Measurements from ENCODE around the gene CD48.
"Not testable (repeated sequence)": the region's sequence is repeated elsewhere in the genome, so short reads cannot be mapped to it uniquely, and the experiment has no call there.

CD48 gene

DNA sequence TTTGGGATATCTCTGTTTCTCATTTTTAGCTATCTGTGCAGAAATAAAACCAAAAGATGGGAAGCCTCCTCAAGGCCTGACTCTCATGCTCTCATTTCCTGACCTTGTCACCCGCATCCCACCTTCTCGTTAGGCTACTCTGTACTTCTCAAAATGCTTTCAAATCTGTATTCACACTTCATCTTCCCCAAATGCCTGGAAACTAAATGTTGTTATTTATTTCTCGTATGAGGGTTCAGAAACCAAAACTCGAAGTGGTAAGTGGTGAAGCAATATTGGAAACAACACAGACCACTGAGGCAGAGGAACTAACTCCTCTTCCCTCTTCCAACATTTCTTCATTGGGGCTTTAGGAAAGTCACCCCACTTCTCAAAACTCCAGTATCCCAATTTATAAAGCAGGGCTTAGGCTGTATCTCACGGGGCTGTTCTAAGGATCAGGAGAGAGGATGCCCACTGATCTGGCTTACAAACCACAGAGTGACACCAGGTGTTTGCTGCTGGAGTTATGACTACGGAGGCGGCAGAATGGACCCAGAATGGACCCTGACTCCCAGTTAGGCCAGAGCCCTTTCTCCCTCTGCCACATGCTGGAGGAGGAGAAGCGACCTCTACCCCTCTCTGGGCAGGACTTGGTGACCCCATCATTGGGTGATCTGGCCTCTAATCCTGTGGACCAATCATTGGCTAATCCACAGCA lies 31.0 kb upstream of the CD48 start:
- DNase-seq, result no peak
- no peak overlapping the region for H3K27ac ChIP-seq (ENCODE audit: insufficient read depth, low read length, poor library complexity, severe bottlenecking)
- no peaks in the 10 kb centered on the region for H3K36me3 ChIP-seq (ENCODE audit: control insufficient read depth, insufficient read depth, low read length)
- H3K4me3 ChIP-seq (ENCODE audit: insufficient read depth, low read depth, low read length, poor library complexity, severe bottlenecking), result no peak overlapping the region
- H3K4me1 ChIP-seq (ENCODE audit: control insufficient read depth, insufficient read depth, low read length, poor library complexity, severe bottlenecking), result no peaks in the 10 kb centered on the region
- H3K27me3 ChIP-seq (replicated peaks; ENCODE audit: control insufficient read depth, insufficient read depth, low read length, poor library complexity, severe bottlenecking), result no peaks in the 10 kb centered on the region
- no peaks in the 10 kb centered on the region for H3K9me3 ChIP-seq (ENCODE audit: control insufficient read depth, low read length)

DNA sequence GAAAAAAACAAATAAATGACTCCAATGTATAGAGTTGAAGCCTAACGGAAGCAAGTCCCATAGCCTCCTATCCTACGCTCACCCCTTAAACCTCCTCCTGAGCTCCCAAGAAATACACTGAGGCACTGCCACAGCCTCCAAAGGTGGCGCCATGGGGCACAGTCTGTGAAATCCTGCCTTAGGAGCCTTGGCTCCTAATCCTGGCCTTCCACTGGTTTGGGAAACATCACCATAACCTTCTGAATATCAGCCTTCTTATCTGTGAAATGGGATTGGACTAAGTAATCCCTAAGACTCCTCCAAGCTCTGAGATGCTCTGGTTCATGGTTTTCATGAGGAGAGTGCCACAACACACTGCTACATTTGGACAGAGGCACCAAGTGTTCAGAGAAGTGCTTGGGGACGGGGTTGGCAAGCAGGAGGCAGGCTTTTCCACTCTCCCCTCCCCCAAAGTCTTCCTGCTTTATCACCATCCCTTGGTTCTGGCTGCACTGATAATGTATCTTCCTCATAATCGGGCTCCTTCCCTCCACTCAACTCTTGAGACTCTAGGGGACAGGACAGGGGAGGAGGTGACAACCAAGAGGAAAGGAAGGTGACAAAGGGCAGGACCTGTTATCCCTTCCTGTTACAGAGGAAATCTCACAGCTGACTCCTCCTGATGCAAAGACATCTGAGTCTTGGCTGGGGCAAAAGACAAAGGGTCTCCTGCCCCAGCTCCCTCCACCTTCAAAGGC lies 30.2 kb upstream of the CD48 start:
- no peak overlapping the region for H3K4me3 ChIP-seq (ENCODE audit: insufficient read depth, low read depth, low read length, poor library complexity, severe bottlenecking)
- H3K36me3 ChIP-seq (ENCODE audit: control insufficient read depth, insufficient read depth, low read length), result no peaks in the 10 kb centered on the region
- no peaks in the 10 kb centered on the region for H3K9me3 ChIP-seq (ENCODE audit: control insufficient read depth, low read length)
- H3K27ac ChIP-seq (ENCODE audit: insufficient read depth, low read length, poor library complexity, severe bottlenecking), result no peak overlapping the region
- no peak for DNase-seq
- no peaks in the 10 kb centered on the region for H3K27me3 ChIP-seq (replicated peaks; ENCODE audit: control insufficient read depth, insufficient read depth, low read length, poor library complexity, severe bottlenecking)
- H3K4me1 ChIP-seq (ENCODE audit: control insufficient read depth, insufficient read depth, low read length, poor library complexity, severe bottlenecking), result no peaks in the 10 kb centered on the region

DNA sequence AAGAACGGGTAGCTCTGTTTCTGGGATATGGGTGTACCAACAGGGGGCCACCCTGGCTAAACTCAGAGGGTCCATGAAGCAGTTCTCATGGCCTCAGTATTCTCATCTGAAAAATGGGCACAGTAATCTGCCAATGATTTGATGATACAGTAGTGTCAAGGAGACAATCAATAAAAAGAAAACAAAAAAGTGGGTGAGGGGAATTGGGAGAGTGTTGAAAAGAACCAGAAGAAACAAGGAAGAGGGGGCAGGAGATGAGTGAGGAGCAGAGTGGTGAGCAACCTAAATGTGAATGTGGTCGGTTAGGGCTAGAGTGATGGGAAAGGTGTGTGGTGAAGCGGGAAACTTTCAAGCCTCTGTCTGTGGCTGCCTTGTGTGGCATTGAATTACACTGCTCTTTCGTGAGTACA lies 29.5 kb upstream of the CD48 start:
- no peaks in the 10 kb centered on the region for H3K9me3 ChIP-seq (ENCODE audit: control insufficient read depth, low read length)
- H3K4me3 ChIP-seq (ENCODE audit: insufficient read depth, low read depth, low read length, poor library complexity, severe bottlenecking), result no peak overlapping the region
- H3K36me3 ChIP-seq (ENCODE audit: control insufficient read depth, insufficient read depth, low read length), result no peaks in the 10 kb centered on the region
- no peaks in the 10 kb centered on the region for H3K27me3 ChIP-seq (replicated peaks; ENCODE audit: control insufficient read depth, insufficient read depth, low read length, poor library complexity, severe bottlenecking)
- no peak overlapping the region for H3K27ac ChIP-seq (ENCODE audit: insufficient read depth, low read length, poor library complexity, severe bottlenecking)
- DNase-seq, result no peak
- no peaks in the 10 kb centered on the region for H3K4me1 ChIP-seq (ENCODE audit: control insufficient read depth, insufficient read depth, low read length, poor library complexity, severe bottlenecking)

DNA sequence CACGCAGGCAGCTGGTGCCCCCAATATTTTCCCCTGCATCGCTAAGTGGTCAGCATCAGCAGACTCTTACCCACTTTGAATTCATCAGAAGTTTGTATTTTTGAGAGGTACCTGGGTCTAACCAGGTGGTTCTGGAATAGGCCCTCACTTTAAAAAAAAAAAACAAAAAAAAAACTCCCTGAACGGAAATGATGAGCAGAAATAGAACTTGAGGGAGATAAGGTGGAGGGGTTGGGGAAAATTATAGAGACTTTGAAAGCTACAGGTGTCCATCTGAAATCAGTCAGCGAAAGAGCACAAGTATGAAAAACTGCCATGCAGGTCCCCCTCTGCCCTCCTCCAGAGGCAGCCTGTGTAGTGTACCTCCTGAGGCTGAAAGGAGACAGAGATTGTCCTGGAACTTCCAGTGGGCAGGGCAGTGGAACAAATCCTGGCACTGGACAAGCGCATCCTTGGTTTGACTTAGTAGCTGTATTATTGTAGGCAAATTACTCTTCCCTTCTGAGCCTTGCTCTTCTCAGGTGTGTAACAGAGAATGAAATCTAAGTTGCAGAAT lies 28.6 kb upstream of the CD48 start:
- H3K9me3 ChIP-seq (ENCODE audit: control insufficient read depth, low read length), result no peaks in the 10 kb centered on the region
- no peak overlapping the region for H3K27ac ChIP-seq (ENCODE audit: insufficient read depth, low read length, poor library complexity, severe bottlenecking)
- H3K36me3 ChIP-seq (ENCODE audit: control insufficient read depth, insufficient read depth, low read length), result no peaks in the 10 kb centered on the region
- DNase-seq, result no peak
- H3K4me3 ChIP-seq (ENCODE audit: insufficient read depth, low read depth, low read length, poor library complexity, severe bottlenecking), result no peak overlapping the region
- H3K27me3 ChIP-seq (replicated peaks; ENCODE audit: control insufficient read depth, insufficient read depth, low read length, poor library complexity, severe bottlenecking), result no peaks in the 10 kb centered on the region
- H3K4me1 ChIP-seq (ENCODE audit: control insufficient read depth, insufficient read depth, low read length, poor library complexity, severe bottlenecking), result no peaks in the 10 kb centered on the region

DNA sequence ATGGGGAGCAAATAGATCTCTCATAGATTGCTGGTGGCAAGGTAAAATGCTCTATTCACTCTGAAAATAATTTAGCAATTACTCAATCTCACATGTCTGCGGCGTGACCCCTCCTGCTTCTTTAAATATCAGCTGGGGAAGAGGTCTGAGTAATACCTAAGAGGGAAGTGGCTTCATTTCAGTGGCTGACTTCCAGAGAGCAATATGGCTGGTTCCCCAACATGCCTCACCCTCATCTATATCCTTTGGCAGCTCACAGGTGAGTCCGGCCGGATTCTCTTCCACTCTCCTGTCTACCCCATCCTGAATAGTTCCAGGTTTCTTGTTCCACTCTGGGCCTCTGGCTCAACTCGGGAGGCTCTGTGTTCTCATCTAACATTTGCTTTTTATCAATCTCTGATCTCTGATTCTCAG lies 27.5 kb upstream of the CD48 start, which contains the start of gene SLAMF7:
Gene SLAMF7 (plus strand): TSS at position 150 of the 414 bp plus-strand sequence. CDS start 55 bp downstream, at position 205.
- peak in 1 of 3 donors; percentile 20 for DNase-seq
- Histone ChIP-seq H3K9me3 (ENCODE audit: control insufficient read depth, low read length) (no peaks in the 10 kb centered on the region), H3K4me1 (ENCODE audit: control insufficient read depth, insufficient read depth, low read length, poor library complexity, severe bottlenecking) (no peaks in the 10 kb centered on the region), H3K27me3 (replicated peaks; ENCODE audit: control insufficient read depth, insufficient read depth, low read length, poor library complexity, severe bottlenecking) (no peaks in the 10 kb centered on the region), H3K27ac (ENCODE audit: insufficient read depth, low read length, poor library complexity, severe bottlenecking) (no peak within 1 kb of the TSS), H3K4me3 (ENCODE audit: insufficient read depth, low read depth, low read length, poor library complexity, severe bottlenecking) (no peak within 1 kb of the TSS), H3K36me3 (ENCODE audit: control insufficient read depth, insufficient read depth, low read length) (no peaks in the 10 kb centered on the region)

DNA sequence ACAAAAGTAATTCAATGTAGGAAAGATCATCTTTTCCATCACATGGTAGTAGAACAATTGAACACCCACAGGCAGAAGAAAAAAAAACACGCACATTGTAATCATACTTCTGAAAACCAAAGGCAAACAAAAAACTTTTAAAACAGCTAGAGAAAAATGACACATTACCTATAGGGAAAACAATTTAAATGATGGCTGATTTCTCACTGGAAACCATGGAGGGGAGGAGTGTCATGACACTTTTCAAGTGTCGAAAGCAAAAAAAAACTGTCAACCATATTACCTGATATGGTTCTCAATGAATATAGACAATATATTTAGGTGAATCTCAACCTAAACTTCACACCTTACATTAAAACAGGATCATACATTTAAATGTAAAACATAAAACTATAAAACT lies 26.6 kb upstream of the CD48 start:
- no peaks in the 10 kb centered on the region for H3K36me3 ChIP-seq (ENCODE audit: control insufficient read depth, insufficient read depth, low read length)
- no peak overlapping the region for H3K27ac ChIP-seq (ENCODE audit: insufficient read depth, low read length, poor library complexity, severe bottlenecking)
- H3K9me3 ChIP-seq (ENCODE audit: control insufficient read depth, low read length), result no peaks in the 10 kb centered on the region
- peaks cover 5% of the 10 kb centered on the region for H3K4me1 ChIP-seq (ENCODE audit: control insufficient read depth, insufficient read depth, low read length, poor library complexity, severe bottlenecking)
- no peak for DNase-seq
- H3K27me3 ChIP-seq (replicated peaks; ENCODE audit: control insufficient read depth, insufficient read depth, low read length, poor library complexity, severe bottlenecking), result no peaks in the 10 kb centered on the region
- H3K4me3 ChIP-seq (ENCODE audit: insufficient read depth, low read depth, low read length, poor library complexity, severe bottlenecking), result no peak overlapping the region

DNA sequence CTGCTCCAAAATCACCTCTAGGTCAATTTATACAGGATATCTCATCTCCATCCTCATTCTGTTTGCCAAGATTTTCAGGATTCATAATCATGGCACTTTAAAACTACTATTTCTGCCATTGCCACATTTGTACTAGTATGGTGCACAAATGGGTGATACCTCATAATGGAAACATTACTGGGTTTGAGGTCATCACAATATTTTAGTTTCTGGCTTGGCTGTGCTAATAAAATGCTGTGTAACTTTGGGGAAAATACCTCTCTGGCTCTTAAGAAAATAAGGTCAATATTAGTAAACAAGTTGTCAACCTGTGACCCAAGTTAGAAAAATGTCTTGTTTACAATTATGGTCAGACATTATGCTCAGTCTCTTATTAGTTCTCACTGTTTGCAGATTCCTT lies 22.7 kb upstream of the CD48 start:
- no peaks in the 10 kb centered on the region for H3K9me3 ChIP-seq (ENCODE audit: control insufficient read depth, low read length)
- H3K27me3 ChIP-seq (replicated peaks; ENCODE audit: control insufficient read depth, insufficient read depth, low read length, poor library complexity, severe bottlenecking), result no peaks in the 10 kb centered on the region
- DNase-seq, result no peak
- no peak overlapping the region for H3K4me3 ChIP-seq (ENCODE audit: insufficient read depth, low read depth, low read length, poor library complexity, severe bottlenecking)
- H3K27ac ChIP-seq (ENCODE audit: insufficient read depth, low read length, poor library complexity, severe bottlenecking), result no peak overlapping the region
- no peaks in the 10 kb centered on the region for H3K36me3 ChIP-seq (ENCODE audit: control insufficient read depth, insufficient read depth, low read length)
- peaks cover 5% of the 10 kb centered on the region for H3K4me1 ChIP-seq (ENCODE audit: control insufficient read depth, insufficient read depth, low read length, poor library complexity, severe bottlenecking)

DNA sequence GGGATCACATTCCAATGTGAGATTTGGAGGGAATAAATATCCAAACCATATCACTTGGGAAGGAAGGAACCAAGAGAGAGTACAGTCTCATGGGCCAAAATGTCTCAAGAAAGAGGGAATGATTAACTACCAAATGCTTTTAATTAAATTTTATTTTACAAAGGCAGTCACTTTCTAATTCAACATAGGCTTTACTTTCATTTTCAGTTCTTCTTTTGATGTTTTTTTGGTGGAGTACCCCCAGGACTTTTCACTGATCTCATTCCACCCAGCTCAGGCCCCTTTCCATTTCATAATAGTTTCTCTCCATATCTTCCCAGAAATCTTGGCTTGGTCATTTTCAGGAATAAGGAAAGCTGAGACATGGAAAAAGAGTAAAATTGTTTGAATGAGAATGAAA lies 22.3 kb upstream of the CD48 start:
- no peaks in the 10 kb centered on the region for H3K27me3 ChIP-seq (replicated peaks; ENCODE audit: control insufficient read depth, insufficient read depth, low read length, poor library complexity, severe bottlenecking)
- H3K9me3 ChIP-seq (ENCODE audit: control insufficient read depth, low read length), result no peaks in the 10 kb centered on the region
- peaks cover 5% of the 10 kb centered on the region for H3K4me1 ChIP-seq (ENCODE audit: control insufficient read depth, insufficient read depth, low read length, poor library complexity, severe bottlenecking)
- H3K27ac ChIP-seq (ENCODE audit: insufficient read depth, low read length, poor library complexity, severe bottlenecking), result no peak overlapping the region
- H3K36me3 ChIP-seq (ENCODE audit: control insufficient read depth, insufficient read depth, low read length), result no peaks in the 10 kb centered on the region
- no peak overlapping the region for H3K4me3 ChIP-seq (ENCODE audit: insufficient read depth, low read depth, low read length, poor library complexity, severe bottlenecking)
- DNase-seq, result no peak

DNA sequence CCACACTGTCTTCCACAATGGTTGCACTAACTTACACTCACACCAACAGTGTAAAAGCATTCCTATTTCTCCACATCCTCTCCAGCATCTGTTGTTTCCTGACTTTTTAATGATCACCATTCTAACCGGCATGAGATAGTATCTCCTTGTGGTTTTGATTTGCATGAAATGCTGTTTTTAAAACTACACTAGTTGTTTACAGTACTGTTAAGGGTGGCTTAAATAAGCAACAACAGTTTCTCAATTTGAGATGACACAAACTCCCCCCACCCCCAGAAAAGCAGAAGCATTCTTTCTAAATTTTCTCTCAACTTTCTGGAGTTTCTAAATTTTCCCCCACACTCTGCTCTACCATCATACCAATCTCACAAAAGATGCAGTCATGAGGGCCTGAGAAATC lies 20.4 kb upstream of the CD48 start:
- Histone ChIP-seq H3K4me3 (ENCODE audit: insufficient read depth, low read depth, low read length, poor library complexity, severe bottlenecking) (no peak overlapping the region), H3K27me3 (replicated peaks; ENCODE audit: control insufficient read depth, insufficient read depth, low read length, poor library complexity, severe bottlenecking) (no peaks in the 10 kb centered on the region), H3K27ac (ENCODE audit: insufficient read depth, low read length, poor library complexity, severe bottlenecking) (no peak overlapping the region), H3K9me3 (ENCODE audit: control insufficient read depth, low read length) (no peaks in the 10 kb centered on the region), H3K36me3 (ENCODE audit: control insufficient read depth, insufficient read depth, low read length) (no peaks in the 10 kb centered on the region), H3K4me1 (ENCODE audit: control insufficient read depth, insufficient read depth, low read length, poor library complexity, severe bottlenecking) (peaks cover 5% of the 10 kb centered on the region)
- DNase-seq, result no peak

DNA sequence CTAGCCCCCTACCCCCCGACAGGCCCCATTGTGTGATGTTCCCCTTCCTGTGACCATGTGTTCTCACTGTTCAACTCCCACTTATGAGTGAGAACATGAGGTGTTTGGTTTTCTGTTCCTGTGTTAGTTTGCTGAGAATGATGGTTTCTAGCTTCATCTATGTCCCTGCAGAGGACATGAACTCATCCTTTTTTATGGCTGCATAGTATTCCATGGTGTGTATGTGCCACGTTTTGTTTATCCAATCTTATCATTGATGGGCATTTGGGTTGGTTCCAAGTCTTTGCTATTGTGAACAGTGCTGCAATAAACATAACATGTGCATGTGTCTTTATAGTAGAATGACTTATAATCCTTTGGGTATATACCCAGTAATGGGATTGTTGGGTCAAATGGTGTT lies 19.9 kb upstream of the CD48 start:
- H3K9me3 ChIP-seq (ENCODE audit: control insufficient read depth, low read length); H3K36me3 ChIP-seq (ENCODE audit: control insufficient read depth, insufficient read depth, low read length); H3K4me3 ChIP-seq (ENCODE audit: insufficient read depth, low read depth, low read length, poor library complexity, severe bottlenecking); H3K27ac ChIP-seq (ENCODE audit: insufficient read depth, low read length, poor library complexity, severe bottlenecking); H3K4me1 ChIP-seq (ENCODE audit: control insufficient read depth, insufficient read depth, low read length, poor library complexity, severe bottlenecking); DNase-seq; H3K27me3 ChIP-seq (replicated peaks; ENCODE audit: control insufficient read depth, insufficient read depth, low read length, poor library complexity, severe bottlenecking): not testable (repeated sequence)
